GM23338 (cell line): Measurements from ENCODE around the gene PHYHIPL. TPM values are rescaled to one million over a fixed set of nuclear protein-coding genes. Genes with fewer than 3 reads are reported as not detected.

Experiments used
- ATAC-seq: fragments of 200-7000 bp; cut with Tn5 transposase; 3 replicates; pipeline ENCODE4 v1.9.1; 2020
- DNase-seq: peaks from one replicate; pipeline ENCODE4 v3.0.0-alpha.2; 2015; ENCODE audit warnings: low spot score
- H2AFZ ChIP-seq: fragments of 200-600 bp; sonication (generic); 2 replicates; pipeline ENCODE4 v1.8.0; 2016; ENCODE audit warnings: antibody characterized with exemption, mild to moderate bottlenecking, moderate library complexity
- H3F3A ChIP-seq: fragments of 200-600 bp; sonication (generic); replicated peaks from 2 replicates; pipeline ENCODE4 v1.8.0; 2017; ENCODE audit warnings: antibody characterized with exemption, mixed run types, low read depth
- H3K27ac ChIP-seq: fragments of 200-600 bp; sonication (generic); 2 replicates; pipeline ENCODE4 v1.6.1; 2016; ENCODE audit warnings: low read depth
- H3K27me3 ChIP-seq: fragments of 200-600 bp; sonication (generic); 2 replicates; pipeline ENCODE4 v1.8.0; 2016; ENCODE audit warnings: mild to moderate bottlenecking, mixed run types, moderate library complexity; ENCODE audit not compliant: insufficient read depth
- H3K36me3 ChIP-seq: fragments of 200-600 bp; sonication (generic); 2 replicates; pipeline ENCODE4 v1.8.0; 2016; ENCODE audit warnings: mild to moderate bottlenecking; ENCODE audit not compliant: insufficient read depth
- H3K4me1 ChIP-seq: fragments of 200-600 bp; sonication (generic); 2 replicates; pipeline ENCODE4 v1.8.0; 2016; ENCODE audit warnings: mild to moderate bottlenecking, moderate library complexity; ENCODE audit not compliant: insufficient read depth
- H3K4me2 ChIP-seq: fragments of 200-600 bp; sonication (generic); 2 replicates; pipeline ENCODE4 v1.7.1; 2017; ENCODE audit warnings: mixed run types
- H3K4me3 ChIP-seq: fragments of 200-600 bp; sonication (generic); 2 replicates; pipeline ENCODE4 v1.6.1; 2016; ENCODE audit warnings: mixed run types
- H3K79me2 ChIP-seq: fragments of 200-600 bp; sonication (generic); replicated peaks from 2 replicates; pipeline ENCODE4 v1.8.0; 2017; ENCODE audit warnings: mild to moderate bottlenecking; ENCODE audit not compliant: insufficient read depth
- H3K9me2 ChIP-seq: fragments of 200-600 bp; sonication (generic); 2 replicates; pipeline ENCODE4 v1.8.0; 2017; ENCODE audit not compliant: insufficient read depth
- H4K20me1 ChIP-seq: fragments of 200-600 bp; sonication (generic); replicated peaks from 2 replicates; pipeline ENCODE4 v1.8.0; 2017; ENCODE audit warnings: mild to moderate bottlenecking; ENCODE audit not compliant: insufficient read depth
- H3K27ac Mint-ChIP-seq: 2 replicates; pipeline ENCODE4 v1.8.0; 2020; ENCODE audit warnings: inconsistent platforms, mild to moderate bottlenecking, moderate library complexity, mixed read lengths
- H3K27me3 Mint-ChIP-seq: 3 replicates; pipeline ENCODE4 v1.8.0; 2022; ENCODE audit warnings: low read depth, mild to moderate bottlenecking, moderate library complexity, mixed read lengths, inconsistent platforms; ENCODE audit not compliant: insufficient read depth, poor library complexity
- H3K36me3 Mint-ChIP-seq: 3 replicates; pipeline ENCODE4 v1.8.0; 2021; ENCODE audit warnings: low read depth, mild to moderate bottlenecking, inconsistent platforms, moderate library complexity, mixed read lengths
- H3K4me1 Mint-ChIP-seq: 3 replicates; pipeline ENCODE4 v1.8.0; 2020; ENCODE audit warnings: mild to moderate bottlenecking, inconsistent platforms, mixed read lengths
- H3K4me3 Mint-ChIP-seq: 3 replicates; pipeline ENCODE4 v1.8.0; 2021; ENCODE audit warnings: moderate library complexity, mild to moderate bottlenecking, inconsistent platforms, mixed read lengths
- H3K9me3 Mint-ChIP-seq: 3 replicates; pipeline ENCODE4 v1.8.0; 2020; ENCODE audit warnings: moderate library complexity, mild to moderate bottlenecking, inconsistent platforms, mixed read lengths
- CREB1 ChIP-seq: fragments of 250-450 bp; sonication (Bioruptor Pico); IDR thresholded peaks from 2 replicates; pipeline ENCODE4 v1.5.0; 2020; ENCODE audit warnings: low read depth, mild to moderate bottlenecking, moderate library complexity
- REST ChIP-seq: IDR thresholded peaks from one replicate; pipeline ENCODE4 v1.6.1; 2018; ENCODE audit warnings: antibody characterized with exemption; ENCODE audit not compliant: unreplicated experiment
- ZNF114 ChIP-seq: fragments of 250-450 bp; sonication (Bioruptor Pico); IDR thresholded peaks from 2 replicates; pipeline ENCODE4 v1.5.0; 2020; ENCODE audit warnings: mild to moderate bottlenecking, moderate library complexity
- ZNF331 ChIP-seq: fragments of 250-450 bp; sonication (Bioruptor Pico); IDR thresholded peaks from 2 replicates; pipeline ENCODE4 v1.5.0; 2020; ENCODE audit warnings: low read depth, mild to moderate bottlenecking, moderate library complexity
- polyA plus RNA-seq: library from polyadenylated mRNA; unstranded; fragments of >200 nt; fragmentation: Nextera tagmentation; extraction: Ambion mirVana; gene quantifications from 2 replicates; pipeline ENCODE4 v1.2.1, GENCODE V29; 2016
- total RNA-seq: library from RNA; depleted of rRNA; stranded (reverse); fragments of >200 nt; shearing (Covaris generic); gene quantifications from 2 replicates; pipeline ENCODE4 v1.2.3, GENCODE V29; 2014
- TF ChIP-seq, protein P1 (sequence below): fragments of 250-450 bp; sonication (Bioruptor Pico); IDR thresholded peaks from 2 replicates; pipeline ENCODE4 v1.5.0; 2020; ENCODE audit warnings: mild to moderate bottlenecking, moderate library complexity

PHYHIPL gene
- total and polyA plus RNA-seq, 2 experiments from 2014 or later, result 0.24 to 0.27 TPM

GRCh38 chr10:59266321-59266720, 89.9 kb downstream of the PHYHIPL start (continued):
- TF ChIP-seq, protein P1, sequence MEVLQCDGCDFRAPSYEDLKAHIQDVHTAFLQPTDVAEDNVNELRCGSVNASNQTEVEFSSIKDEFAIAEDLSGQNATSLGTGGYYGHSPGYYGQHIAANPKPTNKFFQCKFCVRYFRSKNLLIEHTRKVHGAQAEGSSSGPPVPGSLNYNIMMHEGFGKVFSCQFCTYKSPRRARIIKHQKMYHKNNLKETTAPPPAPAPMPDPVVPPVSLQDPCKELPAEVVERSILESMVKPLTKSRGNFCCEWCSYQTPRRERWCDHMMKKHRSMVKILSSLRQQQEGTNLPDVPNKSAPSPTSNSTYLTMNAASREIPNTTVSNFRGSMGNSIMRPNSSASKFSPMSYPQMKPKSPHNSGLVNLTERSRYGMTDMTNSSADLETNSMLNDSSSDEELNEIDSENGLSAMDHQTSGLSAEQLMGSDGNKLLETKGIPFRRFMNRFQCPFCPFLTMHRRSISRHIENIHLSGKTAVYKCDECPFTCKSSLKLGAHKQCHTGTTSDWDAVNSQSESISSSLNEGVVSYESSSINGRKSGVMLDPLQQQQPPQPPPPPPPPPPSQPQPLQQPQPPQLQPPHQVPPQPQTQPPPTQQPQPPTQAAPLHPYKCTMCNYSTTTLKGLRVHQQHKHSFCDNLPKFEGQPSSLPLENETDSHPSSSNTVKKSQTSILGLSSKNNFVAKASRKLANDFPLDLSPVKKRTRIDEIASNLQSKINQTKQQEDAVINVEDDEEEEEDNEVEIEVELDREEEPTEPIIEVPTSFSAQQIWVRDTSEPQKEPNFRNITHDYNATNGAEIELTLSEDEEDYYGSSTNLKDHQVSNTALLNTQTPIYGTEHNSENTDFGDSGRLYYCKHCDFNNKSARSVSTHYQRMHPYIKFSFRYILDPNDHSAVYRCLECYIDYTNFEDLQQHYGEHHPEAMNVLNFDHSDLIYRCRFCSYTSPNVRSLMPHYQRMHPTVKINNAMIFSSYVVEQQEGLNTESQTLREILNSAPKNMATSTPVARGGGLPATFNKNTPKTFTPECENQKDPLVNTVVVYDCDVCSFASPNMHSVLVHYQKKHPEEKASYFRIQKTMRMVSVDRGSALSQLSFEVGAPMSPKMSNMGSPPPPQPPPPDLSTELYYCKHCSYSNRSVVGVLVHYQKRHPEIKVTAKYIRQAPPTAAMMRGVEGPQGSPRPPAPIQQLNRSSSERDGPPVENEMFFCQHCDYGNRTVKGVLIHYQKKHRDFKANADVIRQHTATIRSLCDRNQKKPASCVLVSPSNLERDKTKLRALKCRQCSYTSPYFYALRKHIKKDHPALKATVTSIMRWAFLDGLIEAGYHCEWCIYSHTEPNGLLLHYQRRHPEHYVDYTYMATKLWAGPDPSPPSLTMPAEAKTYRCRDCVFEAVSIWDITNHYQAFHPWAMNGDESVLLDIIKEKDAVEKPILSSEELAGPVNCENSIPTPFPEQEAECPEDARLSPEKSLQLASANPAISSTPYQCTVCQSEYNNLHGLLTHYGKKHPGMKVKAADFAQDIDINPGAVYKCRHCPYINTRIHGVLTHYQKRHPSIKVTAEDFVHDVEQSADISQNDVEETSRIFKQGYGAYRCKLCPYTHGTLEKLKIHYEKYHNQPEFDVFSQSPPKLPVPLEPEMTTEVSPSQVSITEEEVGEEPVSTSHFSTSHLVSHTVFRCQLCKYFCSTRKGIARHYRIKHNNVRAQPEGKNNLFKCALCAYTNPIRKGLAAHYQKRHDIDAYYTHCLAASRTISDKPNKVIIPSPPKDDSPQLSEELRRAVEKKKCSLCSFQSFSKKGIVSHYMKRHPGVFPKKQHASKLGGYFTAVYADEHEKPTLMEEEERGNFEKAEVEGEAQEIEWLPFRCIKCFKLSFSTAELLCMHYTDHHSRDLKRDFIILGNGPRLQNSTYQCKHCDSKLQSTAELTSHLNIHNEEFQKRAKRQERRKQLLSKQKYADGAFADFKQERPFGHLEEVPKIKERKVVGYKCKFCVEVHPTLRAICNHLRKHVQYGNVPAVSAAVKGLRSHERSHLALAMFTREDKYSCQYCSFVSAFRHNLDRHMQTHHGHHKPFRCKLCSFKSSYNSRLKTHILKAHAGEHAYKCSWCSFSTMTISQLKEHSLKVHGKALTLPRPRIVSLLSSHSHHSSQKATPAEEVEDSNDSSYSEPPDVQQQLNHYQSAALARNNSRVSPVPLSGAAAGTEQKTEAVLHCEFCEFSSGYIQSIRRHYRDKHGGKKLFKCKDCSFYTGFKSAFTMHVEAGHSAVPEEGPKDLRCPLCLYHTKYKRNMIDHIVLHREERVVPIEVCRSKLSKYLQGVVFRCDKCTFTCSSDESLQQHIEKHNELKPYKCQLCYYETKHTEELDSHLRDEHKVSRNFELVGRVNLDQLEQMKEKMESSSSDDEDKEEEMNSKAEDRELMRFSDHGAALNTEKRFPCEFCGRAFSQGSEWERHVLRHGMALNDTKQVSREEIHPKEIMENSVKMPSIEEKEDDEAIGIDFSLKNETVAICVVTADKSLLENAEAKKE (CRISPR knock-in tag), result no peak
- no peak for TF ChIP-seq REST

GRCh38 chr10:59268460-59268859, 92.0 kb downstream of the PHYHIPL start:
- H2AFZ ChIP-seq, result no peak overlapping the region
- H3K9me2 ChIP-seq, result no peaks in the 10 kb centered on the region
- H3K27me3 ChIP-seq, result no peaks in the 10 kb centered on the region
- no peaks in the 10 kb centered on the region for H3K9me3 Mint-ChIP-seq
- H3K36me3 Mint-ChIP-seq, result no peaks in the 10 kb centered on the region
- no peak for DNase-seq
- H3K4me1 ChIP-seq, result no peaks in the 10 kb centered on the region
- no peak overlapping the region for H3K27ac ChIP-seq
- no peaks in the 10 kb centered on the region for H3F3A ChIP-seq
- no peak overlapping the region for H3K4me2 ChIP-seq
- H3K27ac Mint-ChIP-seq, result no peak overlapping the region
- peaks cover 2% of the 10 kb centered on the region for H3K27me3 Mint-ChIP-seq
- H3K36me3 ChIP-seq, result no peaks in the 10 kb centered on the region
- no peaks in the 10 kb centered on the region for H4K20me1 ChIP-seq
- no peaks in the 10 kb centered on the region; the same call in 2 of the 3 replicates for H3K4me1 Mint-ChIP-seq
- no peak for ATAC-seq
- H3K79me2 ChIP-seq, result no peaks in the 10 kb centered on the region
- no peak overlapping the region for H3K4me3 ChIP-seq
- no peak overlapping the region for H3K4me3 Mint-ChIP-seq
- TF ChIP-seq ZNF114 (CRISPR knock-in tag), result no peak
- no peak for TF ChIP-seq CREB1 (CRISPR knock-in tag)
- TF ChIP-seq, protein P1 (CRISPR knock-in tag), result no peak
- no peak for TF ChIP-seq ZNF331 (CRISPR knock-in tag)
